Measurements from ENCODE around the gene NNMT.

NNMT gene

DNA sequence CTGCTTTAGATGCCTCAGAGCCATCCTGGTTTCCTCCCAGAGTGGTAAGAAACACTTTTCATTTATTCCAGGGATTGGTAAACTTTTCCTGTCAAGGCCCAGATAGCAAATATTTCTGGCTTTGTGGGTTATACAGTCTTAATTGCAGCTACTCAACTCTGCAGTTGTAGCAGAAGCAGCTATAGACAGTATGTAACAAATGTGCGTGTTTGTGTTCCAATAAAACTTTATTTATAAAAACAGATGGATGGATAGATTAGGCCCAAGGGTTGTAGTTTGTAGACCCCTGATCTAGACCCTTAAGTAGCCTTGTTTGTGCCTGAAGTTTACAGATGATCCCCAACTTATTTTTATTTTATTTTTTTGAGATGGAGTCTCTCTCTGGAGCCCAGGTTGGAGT is 17.9 kb downstream of the NNMT start:
- no peak for DNase-seq (ENCODE audit: low spot score)
- Histone ChIP-seq H3K9me3 (ENCODE audit: severe bottlenecking) (no peaks in the 10 kb centered on the region), H3K4me3 (ENCODE audit: severe bottlenecking) (no peak overlapping the region), H3K36me3 (ENCODE audit: low read depth) (peaks cover 52% of the 10 kb centered on the region), H3K4me1 (ENCODE audit: insufficient read depth, poor library complexity, severe bottlenecking) (peaks cover 4% of the 10 kb centered on the region), H3K27ac (ENCODE audit: poor library complexity, severe bottlenecking) (no peak overlapping the region), H3K27me3 (ENCODE audit: insufficient read depth, poor library complexity, severe bottlenecking) (no peaks in the 10 kb centered on the region)
- no peak for ATAC-seq (ENCODE audit: low read depth)
- TF ChIP-seq, protein P1, sequence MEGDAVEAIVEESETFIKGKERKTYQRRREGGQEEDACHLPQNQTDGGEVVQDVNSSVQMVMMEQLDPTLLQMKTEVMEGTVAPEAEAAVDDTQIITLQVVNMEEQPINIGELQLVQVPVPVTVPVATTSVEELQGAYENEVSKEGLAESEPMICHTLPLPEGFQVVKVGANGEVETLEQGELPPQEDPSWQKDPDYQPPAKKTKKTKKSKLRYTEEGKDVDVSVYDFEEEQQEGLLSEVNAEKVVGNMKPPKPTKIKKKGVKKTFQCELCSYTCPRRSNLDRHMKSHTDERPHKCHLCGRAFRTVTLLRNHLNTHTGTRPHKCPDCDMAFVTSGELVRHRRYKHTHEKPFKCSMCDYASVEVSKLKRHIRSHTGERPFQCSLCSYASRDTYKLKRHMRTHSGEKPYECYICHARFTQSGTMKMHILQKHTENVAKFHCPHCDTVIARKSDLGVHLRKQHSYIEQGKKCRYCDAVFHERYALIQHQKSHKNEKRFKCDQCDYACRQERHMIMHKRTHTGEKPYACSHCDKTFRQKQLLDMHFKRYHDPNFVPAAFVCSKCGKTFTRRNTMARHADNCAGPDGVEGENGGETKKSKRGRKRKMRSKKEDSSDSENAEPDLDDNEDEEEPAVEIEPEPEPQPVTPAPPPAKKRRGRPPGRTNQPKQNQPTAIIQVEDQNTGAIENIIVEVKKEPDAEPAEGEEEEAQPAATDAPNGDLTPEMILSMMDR (IDR thresholded peaks at IDR 0.05; ENCODE audit: poor library complexity, severe bottlenecking) = no peak

DNA sequence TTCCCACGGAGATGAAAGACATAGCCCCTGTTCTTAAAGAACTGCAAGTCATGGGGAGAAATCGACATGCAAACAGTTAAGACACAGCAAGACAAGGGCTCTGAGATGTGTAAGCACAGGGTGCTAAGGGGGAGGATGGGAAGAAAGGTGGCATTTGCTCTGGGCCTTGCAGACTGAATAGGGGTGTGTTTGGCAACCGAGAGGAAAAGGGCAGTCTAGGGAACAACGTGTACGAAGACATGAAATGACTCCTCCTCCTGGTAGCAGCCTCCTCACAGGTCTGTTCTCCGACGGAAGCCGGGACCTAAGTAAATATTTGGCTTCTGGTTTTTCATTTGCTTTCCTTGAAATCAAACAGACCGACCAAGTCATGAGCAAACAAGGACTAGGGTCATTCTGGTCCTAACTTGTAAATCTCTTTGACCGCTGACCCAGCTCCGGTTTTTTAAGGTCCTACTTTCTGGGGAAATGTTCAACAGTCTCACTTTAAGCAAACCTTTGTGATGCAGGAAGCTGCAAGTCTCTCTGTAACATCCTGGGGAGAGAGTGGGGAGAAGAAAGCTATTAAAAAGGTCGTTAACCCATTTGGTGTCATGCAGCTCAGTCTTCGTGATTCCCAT is 19.7 kb downstream of the NNMT start:
- Histone ChIP-seq H3K9me3 (ENCODE audit: severe bottlenecking) (no peaks in the 10 kb centered on the region), H3K4me3 (ENCODE audit: severe bottlenecking) (no peak overlapping the region), H3K27me3 (ENCODE audit: insufficient read depth, poor library complexity, severe bottlenecking) (no peaks in the 10 kb centered on the region), H3K4me1 (ENCODE audit: insufficient read depth, poor library complexity, severe bottlenecking) (peaks cover 4% of the 10 kb centered on the region), H3K36me3 (ENCODE audit: low read depth) (peaks cover 36% of the 10 kb centered on the region), H3K27ac (ENCODE audit: poor library complexity, severe bottlenecking) (peak overlapping the region; percentile 19)
- TF ChIP-seq, protein P1 (IDR thresholded peaks at IDR 0.05; ENCODE audit: poor library complexity, severe bottlenecking) = no peak
- DNase-seq (ENCODE audit: low spot score) (no peak), ATAC-seq (ENCODE audit: low read depth) (peak; percentile 48)

DNA sequence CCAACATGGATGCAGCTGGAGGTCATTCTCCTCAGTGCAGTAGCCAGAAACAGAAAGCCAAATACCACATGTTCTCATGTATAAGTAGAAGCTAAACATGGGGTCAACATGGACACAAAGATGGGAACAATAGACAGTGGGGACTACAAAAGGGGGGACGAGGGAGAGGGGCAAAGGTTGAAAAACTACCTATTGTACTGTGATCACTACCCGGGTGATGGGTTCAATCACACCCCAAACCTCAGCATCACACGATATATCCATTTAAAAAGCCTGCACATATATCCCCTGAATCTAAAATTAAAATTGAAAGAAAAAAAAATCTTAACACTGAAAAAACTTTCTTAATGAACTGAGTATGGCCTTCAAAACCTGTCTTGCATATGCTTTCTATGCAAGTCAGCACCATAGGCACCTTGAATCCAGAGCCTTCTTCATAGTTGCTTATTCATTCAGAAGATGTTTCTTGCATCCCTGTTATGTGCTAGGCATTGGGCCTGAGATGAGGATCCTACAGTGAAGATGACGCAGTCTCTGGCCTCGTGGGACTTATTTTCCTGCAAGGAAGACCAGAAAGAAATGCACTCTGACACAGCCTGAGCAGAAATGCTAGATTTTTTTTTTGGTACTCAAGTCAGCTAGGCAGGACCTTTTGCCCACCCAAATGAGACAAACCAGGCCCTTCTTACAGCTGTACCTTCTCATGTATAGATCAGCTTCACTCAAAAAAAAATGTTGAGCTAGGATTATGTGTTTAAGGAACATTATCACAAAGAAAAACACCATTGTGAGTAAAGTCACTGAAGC is 21.0 kb downstream of the NNMT start:
- Histone ChIP-seq H3K36me3 (ENCODE audit: low read depth) (peaks cover 27% of the 10 kb centered on the region), H3K4me3 (ENCODE audit: severe bottlenecking) (no peak overlapping the region), H3K27me3 (ENCODE audit: insufficient read depth, poor library complexity, severe bottlenecking) (no peaks in the 10 kb centered on the region), H3K9me3 (ENCODE audit: severe bottlenecking) (no peaks in the 10 kb centered on the region), H3K4me1 (ENCODE audit: insufficient read depth, poor library complexity, severe bottlenecking) (peaks cover 4% of the 10 kb centered on the region), H3K27ac (ENCODE audit: poor library complexity, severe bottlenecking) (no peak overlapping the region)
- DNase-seq (ENCODE audit: low spot score) (no peak), ATAC-seq (ENCODE audit: low read depth) (no peak)
- TF ChIP-seq, protein P1 (IDR thresholded peaks at IDR 0.05; ENCODE audit: poor library complexity, severe bottlenecking) = no peak

GRCh38 chr11:114317787-114318137 is 21.6 kb downstream of the NNMT start:
- ATAC-seq (ENCODE audit: low read depth) (0 out of 3 replicates have a peak, but pooled peaks have one; percentile 27), DNase-seq (ENCODE audit: low spot score) (no peak)
- Histone ChIP-seq H3K4me3 (ENCODE audit: severe bottlenecking) (no peak overlapping the region), H3K9me3 (ENCODE audit: severe bottlenecking) (no peaks in the 10 kb centered on the region), H3K36me3 (ENCODE audit: low read depth) (peaks cover 21% of the 10 kb centered on the region), H3K4me1 (ENCODE audit: insufficient read depth, poor library complexity, severe bottlenecking) (peaks cover 4% of the 10 kb centered on the region), H3K27ac (ENCODE audit: poor library complexity, severe bottlenecking) (no peak overlapping the region), H3K27me3 (ENCODE audit: insufficient read depth, poor library complexity, severe bottlenecking) (no peaks in the 10 kb centered on the region)
- TF ChIP-seq, protein P1 (IDR thresholded peaks at IDR 0.05; ENCODE audit: poor library complexity, severe bottlenecking) = peak; percentile 66

DNA sequence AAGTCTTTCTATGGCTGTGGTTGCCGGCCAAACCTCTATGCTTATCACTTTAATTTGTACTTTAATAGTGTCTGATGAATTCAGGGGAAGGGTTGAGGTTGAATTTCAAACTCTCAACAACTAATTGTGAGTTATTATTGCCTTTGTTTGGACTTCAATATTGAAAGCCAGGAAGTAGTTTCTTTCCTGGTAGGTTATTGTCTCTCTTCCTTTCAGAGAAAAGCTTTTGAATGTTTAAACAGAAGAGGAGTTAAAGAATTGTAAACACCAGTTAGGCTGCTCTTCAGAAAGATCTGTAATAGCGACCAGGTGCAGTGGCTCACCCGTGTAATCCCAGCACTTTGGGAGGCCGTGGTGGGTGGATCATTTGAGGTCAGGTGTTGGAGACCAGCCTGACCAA is 22.2 kb downstream of the NNMT start:
- TF ChIP-seq, protein P1 (IDR thresholded peaks at IDR 0.05; ENCODE audit: poor library complexity, severe bottlenecking) = no peak
- Histone ChIP-seq H3K36me3 (ENCODE audit: low read depth) (peaks cover 15% of the 10 kb centered on the region), H3K4me1 (ENCODE audit: insufficient read depth, poor library complexity, severe bottlenecking) (peaks cover 4% of the 10 kb centered on the region), H3K27ac (ENCODE audit: poor library complexity, severe bottlenecking) (no peak overlapping the region), H3K9me3 (ENCODE audit: severe bottlenecking) (no peaks in the 10 kb centered on the region), H3K27me3 (ENCODE audit: insufficient read depth, poor library complexity, severe bottlenecking) (no peaks in the 10 kb centered on the region), H3K4me3 (ENCODE audit: severe bottlenecking) (no peak overlapping the region)
- DNase-seq (ENCODE audit: low spot score) (no peak), ATAC-seq (ENCODE audit: low read depth) (no peak)

Measured in RWPE2 (cell line).